ENCODE results near the gene PXYLP1.

DNA sequence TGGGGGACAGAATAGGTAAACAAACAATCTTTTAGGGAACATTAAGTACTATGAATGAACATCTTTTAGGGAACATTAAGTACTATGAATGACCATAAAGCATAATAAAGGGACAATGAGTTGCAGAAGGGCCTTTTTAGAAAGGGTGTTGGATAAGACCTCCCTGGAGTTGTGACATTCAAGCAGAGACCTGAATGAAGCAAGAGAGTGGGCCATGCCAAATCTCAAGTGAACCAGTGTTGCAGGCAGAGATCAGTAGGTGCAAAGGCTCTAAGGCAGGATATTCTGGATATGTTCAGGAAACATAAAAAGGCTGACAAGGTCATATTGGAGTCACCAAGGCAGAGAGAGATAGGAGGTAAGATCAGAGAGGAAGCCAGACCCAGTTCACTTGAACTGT is 107.3 kb downstream of the PXYLP1 start:
- no peak for TF ChIP-seq CTBP1 (IDR thresholded peaks at IDR 0.05; ENCODE audit: borderline replicate concordance)
- TF ChIP-seq ARNT (IDR thresholded peaks at IDR 0.05) = no peak
- TF ChIP-seq FOXA1 (IDR thresholded peaks at IDR 0.05) = no peak
- no peak for TF ChIP-seq SP1 (IDR thresholded peaks at IDR 0.05)
- no peak for TF ChIP-seq BHLHE40 (IDR thresholded peaks at IDR 0.05; ENCODE audit: borderline replicate concordance)
- no peak for TF ChIP-seq ELF4 (IDR thresholded peaks at IDR 0.05)
- no peak for TF ChIP-seq FOXM1 (IDR thresholded peaks at IDR 0.05; ENCODE audit: borderline replicate concordance)
- no peak for TF ChIP-seq SUZ12 (IDR thresholded peaks at IDR 0.05)
- TF ChIP-seq FOXK2 (IDR thresholded peaks at IDR 0.05) = no peak
- no peak for TF ChIP-seq L3MBTL2 (conservative IDR thresholded peaks at IDR 0.05)
- no peak for TF ChIP-seq NFRKB (IDR thresholded peaks at IDR 0.05)

Data from HEK293T (cell line).